Measurements from ENCODE around the gene TMSB10. TPM values are rescaled to one million over a fixed set of nuclear protein-coding genes. Genes with fewer than 3 reads are reported as not detected.
"Not testable (repeated sequence)": the region's sequence is repeated elsewhere in the genome, so short reads cannot be mapped to it uniquely, and the experiment has no call there.

The TMSB10 gene
- total RNA-seq, 2 experiments from 2014 or later, result 869 to 1,901 TPM

- peaks cover 8% of the 10 kb centered on the region for H3K79me2 ChIP-seq (ENCODE audit: insufficient read depth, low read depth, low read length)
- CTCF ChIA-PET (ENCODE audit: unreplicated experiment), result no interaction called here
- intact Hi-C loops (cut with micrococcal nuclease; ENCODE audit: unreplicated experiment), result no loop called here
- no TSS peak for BruUV-seq (replicated peaks)
- TF ChIP-seq CTCF (conservative IDR thresholded peaks at IDR 0.05; ENCODE audit: low read length) (no peak), EZH2phosphoT487 (IDR thresholded peaks at IDR 0.05; ENCODE audit: borderline replicate concordance, low read depth, low read length) (no peak)
- H2AFZ ChIP-seq (ENCODE audit: low read length), result no peak overlapping the region
- no peaks in the 10 kb centered on the region for H3K9me2 ChIP-seq (ENCODE audit: insufficient read depth, low read length)
- H3K27ac ChIP-seq (ENCODE audit: low read depth, low read length, poor library complexity, severe bottlenecking), result no peak overlapping the region
- no peaks in the 10 kb centered on the region for H3K9me3 ChIP-seq (ENCODE audit: low read length)
- H3K4me3 ChIP-seq (ENCODE audit: low read depth, low read length, poor library complexity, severe bottlenecking), result no peak overlapping the region
- DNase-seq (ENCODE audit: low spot score), result no peak
- peaks cover 9% of the 10 kb centered on the region for H3K4me1 ChIP-seq (ENCODE audit: insufficient read depth, low read length, poor library complexity, severe bottlenecking)
- POLR2A ChIA-PET, result interaction anchor here (0.6 kb wide), 1 partner anchor 44 kb away, joined by 5 read pairs; no protein-coding TSS in a partner anchor
- no peak overlapping the region for H3K4me2 ChIP-seq (ENCODE audit: low read length)
- peaks cover 18% of the 10 kb centered on the region for H3K36me3 ChIP-seq (ENCODE audit: insufficient read depth, low read length)
- H4K20me1 ChIP-seq (ENCODE audit: insufficient read depth, low read length), result peaks cover 6% of the 10 kb centered on the region; the same call in 1 of the 2 replicates
These were observed 5.8 kb downstream of the TMSB10 start for GRCh38 chr2:84911135-84911678.

DNA sequence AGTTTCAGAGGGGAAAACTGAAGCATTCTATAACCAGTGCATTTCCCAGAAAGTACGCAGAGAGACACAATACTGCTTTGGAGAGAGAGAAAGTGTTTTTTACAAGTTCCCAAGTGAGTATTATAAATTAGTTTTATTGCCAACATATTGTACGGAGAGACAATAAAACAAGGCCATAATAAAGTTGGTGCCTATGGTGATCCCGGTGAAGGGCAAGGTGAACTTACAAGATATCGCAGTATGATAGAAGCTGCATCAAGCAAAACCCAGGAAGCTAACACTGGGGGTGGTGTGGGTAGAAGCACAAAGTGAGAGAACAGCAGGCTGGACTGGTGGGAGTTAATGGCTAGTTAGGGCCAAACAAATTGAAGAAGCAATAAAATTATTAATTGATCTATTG, 7.5 kb downstream of the TMSB10 start:
- ChIA-PET POLR2A (interaction anchor here (0.6 to 1.6 kb wide), 2 partner anchors 10 to 95 kb away, joined by 3 to 4 read pairs; no protein-coding TSS in a partner anchor), CTCF (ENCODE audit: unreplicated experiment) (no interaction called here)
- Histone ChIP-seq H3K9me3 (ENCODE audit: low read length) (no peaks in the 10 kb centered on the region), H3K9me2 (ENCODE audit: insufficient read depth, low read length) (no peaks in the 10 kb centered on the region), H3K4me1 (ENCODE audit: insufficient read depth, low read length, poor library complexity, severe bottlenecking) (no peaks in the 10 kb centered on the region), H3K4me3 (ENCODE audit: low read depth, low read length, poor library complexity, severe bottlenecking) (no peak overlapping the region), H3K4me2 (ENCODE audit: low read length) (no peak overlapping the region), H4K20me1 (ENCODE audit: insufficient read depth, low read length) (no peaks in the 10 kb centered on the region), H3K79me2 (ENCODE audit: insufficient read depth, low read depth, low read length) (no peaks in the 10 kb centered on the region), H3K27ac (ENCODE audit: low read depth, low read length, poor library complexity, severe bottlenecking) (no peak overlapping the region), H2AFZ (ENCODE audit: low read length) (no peak overlapping the region), H3K36me3 (ENCODE audit: insufficient read depth, low read length) (peaks cover 7% of the 10 kb centered on the region)
- no peak for DNase-seq (ENCODE audit: low spot score)
- no TSS peak for BruUV-seq (replicated peaks)
- TF ChIP-seq EZH2phosphoT487 (IDR thresholded peaks at IDR 0.05; ENCODE audit: borderline replicate concordance, low read depth, low read length) (no peak), CTCF (conservative IDR thresholded peaks at IDR 0.05; ENCODE audit: low read length) (no peak)
- intact Hi-C loops (cut with micrococcal nuclease; ENCODE audit: unreplicated experiment), result no loop called here

DNA sequence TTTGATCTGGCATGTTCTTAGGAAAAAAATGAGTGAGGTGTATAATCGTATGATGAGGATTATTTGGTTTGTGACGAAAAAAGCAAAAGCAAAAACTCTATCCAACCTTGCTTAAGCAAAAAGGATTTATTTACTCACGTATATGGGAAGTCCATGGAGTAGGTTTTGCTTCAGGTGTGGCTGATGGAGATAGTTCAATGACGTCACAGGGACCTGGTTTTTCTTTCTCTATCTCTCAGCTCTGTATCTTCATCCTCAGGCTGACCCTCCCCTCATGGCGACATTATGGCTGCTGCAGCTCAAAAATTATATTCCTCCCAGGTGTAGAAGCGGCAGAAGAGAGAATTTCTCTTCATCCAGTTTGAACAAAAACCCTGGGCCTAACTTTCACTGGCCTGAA, 8.9 kb downstream of the TMSB10 start:
- H3K27ac ChIP-seq (ENCODE audit: low read depth, low read length, poor library complexity, severe bottlenecking), result no peak overlapping the region
- H3K9me2 ChIP-seq (ENCODE audit: insufficient read depth, low read length), result no peaks in the 10 kb centered on the region
- H3K4me1 ChIP-seq (ENCODE audit: insufficient read depth, low read length, poor library complexity, severe bottlenecking), result peaks cover 13% of the 10 kb centered on the region
- ChIA-PET CTCF (ENCODE audit: unreplicated experiment) (no interaction called here), POLR2A (interaction anchor here (0.9 to 1.0 kb wide), 2 partner anchors 8 to 32 kb away, joined by 3 to 5 read pairs; no protein-coding TSS in a partner anchor)
- no TSS peak for BruUV-seq (replicated peaks)
- intact Hi-C loops (cut with micrococcal nuclease; ENCODE audit: unreplicated experiment), result no loop called here
- H4K20me1 ChIP-seq (ENCODE audit: insufficient read depth, low read length), result no peaks in the 10 kb centered on the region
- no peak overlapping the region for H3K4me2 ChIP-seq (ENCODE audit: low read length)
- no peak overlapping the region for H2AFZ ChIP-seq (ENCODE audit: low read length)
- TF ChIP-seq CTCF (conservative IDR thresholded peaks at IDR 0.05; ENCODE audit: low read length) (no peak), EZH2phosphoT487 (IDR thresholded peaks at IDR 0.05; ENCODE audit: borderline replicate concordance, low read depth, low read length) (no peak)
- DNase-seq (ENCODE audit: low spot score), result no peak
- H3K36me3 ChIP-seq (ENCODE audit: insufficient read depth, low read length), result peaks cover 2% of the 10 kb centered on the region
- H3K4me3 ChIP-seq (ENCODE audit: low read depth, low read length, poor library complexity, severe bottlenecking), result no peak overlapping the region
- H3K79me2 ChIP-seq (ENCODE audit: insufficient read depth, low read depth, low read length), result no peaks in the 10 kb centered on the region
- H3K9me3 ChIP-seq (ENCODE audit: low read length), result no peaks in the 10 kb centered on the region

GRCh38 chr2:84915675-84916074, 10.2 kb downstream of the TMSB10 start:
- H3K9me2 ChIP-seq (ENCODE audit: insufficient read depth, low read length); H3K9me3 ChIP-seq (ENCODE audit: low read length); H3K4me2 ChIP-seq (ENCODE audit: low read length); CTCF ChIA-PET (ENCODE audit: unreplicated experiment); H3K4me3 ChIP-seq (ENCODE audit: low read depth, low read length, poor library complexity, severe bottlenecking); POLR2A ChIA-PET; H3K36me3 ChIP-seq (ENCODE audit: insufficient read depth, low read length); H3K27ac ChIP-seq (ENCODE audit: low read depth, low read length, poor library complexity, severe bottlenecking); H4K20me1 ChIP-seq (ENCODE audit: insufficient read depth, low read length); H3K79me2 ChIP-seq (ENCODE audit: insufficient read depth, low read depth, low read length); intact Hi-C loops (cut with micrococcal nuclease; ENCODE audit: unreplicated experiment); BruUV-seq (replicated peaks); DNase-seq (ENCODE audit: low spot score); H2AFZ ChIP-seq (ENCODE audit: low read length): not testable (repeated sequence)
- H3K4me1 ChIP-seq (ENCODE audit: insufficient read depth, low read length, poor library complexity, severe bottlenecking), result peaks cover 25% of the 10 kb centered on the region
